Measurements from ENCODE around the gene KIRREL3.

The KIRREL3 gene

DNA sequence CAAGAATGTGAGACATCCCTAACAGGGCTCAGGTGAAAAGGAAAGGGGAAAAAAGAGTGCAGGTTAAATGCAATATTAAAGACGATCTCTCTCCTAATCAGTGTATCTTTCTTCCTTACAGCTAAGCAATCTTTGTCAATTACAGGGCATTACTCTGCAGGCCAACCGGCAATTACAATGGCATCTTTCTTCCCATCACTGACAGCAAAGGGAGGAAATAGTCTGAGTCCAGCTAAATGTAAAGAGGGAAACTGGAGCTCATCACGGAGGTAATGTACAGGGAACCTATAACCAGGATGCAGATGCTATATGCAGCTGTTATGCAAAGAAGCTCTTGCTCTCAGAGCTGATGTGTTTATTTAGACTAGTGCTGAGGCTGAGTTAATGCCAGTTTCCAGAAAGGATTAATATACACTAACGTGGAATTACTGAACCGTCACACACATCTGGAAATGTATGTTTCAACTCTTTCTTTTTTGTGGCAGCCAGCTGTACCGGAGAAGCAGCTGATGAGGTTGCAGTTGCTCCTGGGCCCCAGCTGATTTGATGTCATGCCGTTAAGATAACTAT lies 121.6 kb downstream of the KIRREL3 start:
- in situ Hi-C loops (cut with MboI; ENCODE audit: low sequenced_read_pairs): no loop called here

DNA sequence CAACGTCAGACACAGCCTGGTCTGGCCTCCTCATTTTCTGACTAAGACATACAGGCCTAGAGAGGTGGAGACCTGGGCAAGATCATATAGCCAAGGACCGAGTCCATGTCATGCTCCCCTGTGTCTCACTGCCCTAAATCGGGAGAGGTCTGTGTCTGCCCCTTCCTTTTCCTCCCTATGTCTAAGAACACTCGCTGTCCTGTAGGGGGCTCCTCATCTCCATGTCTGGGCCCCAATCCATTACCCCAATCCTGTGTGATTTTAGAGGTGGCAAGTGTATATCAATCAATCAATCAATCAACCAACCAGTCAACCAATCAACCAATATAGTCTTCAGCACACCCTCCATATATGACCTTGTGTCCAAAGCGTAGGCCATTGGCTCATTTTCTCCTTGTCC lies 125.7 kb downstream of the KIRREL3 start:
- in situ Hi-C loops (cut with MboI; ENCODE audit: low sequenced_read_pairs): no loop called here

DNA sequence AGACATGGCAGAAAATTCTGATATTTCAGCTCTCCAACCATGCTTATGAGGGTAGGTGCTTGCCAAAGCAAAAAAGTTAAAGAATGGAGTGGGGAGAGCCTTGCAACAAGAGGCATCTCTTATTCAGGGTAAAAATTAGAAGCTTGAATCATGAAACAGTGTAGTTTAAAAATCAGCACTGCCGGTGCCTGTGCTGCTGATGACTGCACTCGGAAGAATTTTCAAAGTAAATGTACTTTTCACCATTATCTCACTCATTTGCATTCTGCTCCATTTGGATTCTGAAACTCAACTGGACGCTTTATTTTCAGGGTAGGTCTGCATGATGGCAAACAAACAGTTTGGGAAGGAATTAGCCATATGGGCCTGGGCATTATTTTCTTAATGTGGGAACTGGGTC lies 126.3 kb downstream of the KIRREL3 start:
- in situ Hi-C loops (cut with MboI; ENCODE audit: low sequenced_read_pairs): no loop called here

DNA sequence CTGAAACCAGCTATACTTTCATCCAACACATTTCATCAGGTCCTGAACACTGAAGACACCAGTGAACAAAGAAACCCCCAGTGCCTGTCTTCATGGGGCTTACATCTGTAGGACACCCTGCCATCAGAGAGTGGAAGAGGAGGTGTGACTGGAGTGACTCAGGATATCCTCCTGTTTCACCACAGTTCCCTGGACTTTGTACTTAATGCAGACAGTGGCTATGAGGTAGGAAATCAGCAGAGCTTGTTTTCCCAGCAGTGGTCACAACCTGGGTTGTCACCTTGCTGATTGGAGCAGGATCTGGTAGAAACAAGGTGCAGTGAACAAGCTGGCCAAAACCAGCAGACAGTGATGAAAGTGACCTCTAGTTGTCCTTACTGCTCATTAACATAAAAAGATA lies 128.8 kb downstream of the KIRREL3 start:
- in situ Hi-C loops (cut with MboI; ENCODE audit: low sequenced_read_pairs): no loop called here

DNA sequence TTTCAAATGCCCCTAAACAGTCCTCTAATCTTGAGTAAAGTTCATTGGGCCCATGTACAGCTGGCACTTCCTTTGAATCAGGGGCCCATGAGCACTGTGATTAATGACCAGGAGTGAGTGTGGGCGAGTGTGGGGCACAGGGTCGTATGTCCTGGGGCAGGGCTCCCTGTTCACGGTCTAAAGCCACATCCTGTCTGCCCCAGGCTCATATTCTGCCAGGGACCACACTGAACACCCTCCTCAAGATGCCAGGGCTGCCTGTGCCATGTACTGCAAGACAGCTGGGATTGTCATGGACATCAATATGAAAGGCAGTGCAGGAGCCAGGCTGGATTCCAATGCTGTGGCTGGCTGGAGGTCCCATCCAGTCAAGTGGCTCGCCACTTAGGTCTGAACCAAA lies 130.5 kb downstream of the KIRREL3 start:
- in situ Hi-C loops (cut with MboI; ENCODE audit: low sequenced_read_pairs): no loop called here

DNA sequence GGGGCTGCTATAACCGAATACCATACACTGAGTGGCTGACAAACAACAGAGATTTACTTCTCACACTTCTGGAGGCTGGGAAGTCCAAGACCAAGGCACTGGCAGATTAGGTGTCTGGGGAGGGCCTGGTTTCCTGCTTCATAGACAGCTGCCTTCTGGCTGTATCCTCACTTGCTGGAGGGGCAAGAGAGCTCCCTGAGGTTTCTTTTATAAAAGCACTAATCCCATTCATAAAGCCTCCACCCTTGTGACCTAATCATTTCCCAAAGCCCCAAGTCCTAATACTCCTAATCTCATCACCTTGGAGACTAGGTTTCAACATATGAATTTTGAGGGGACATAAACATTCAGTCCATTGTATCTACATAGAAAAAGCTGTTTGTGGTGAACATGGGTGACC lies 131.8 kb downstream of the KIRREL3 start:
- in situ Hi-C loops (cut with MboI; ENCODE audit: low sequenced_read_pairs): no loop called here

DNA sequence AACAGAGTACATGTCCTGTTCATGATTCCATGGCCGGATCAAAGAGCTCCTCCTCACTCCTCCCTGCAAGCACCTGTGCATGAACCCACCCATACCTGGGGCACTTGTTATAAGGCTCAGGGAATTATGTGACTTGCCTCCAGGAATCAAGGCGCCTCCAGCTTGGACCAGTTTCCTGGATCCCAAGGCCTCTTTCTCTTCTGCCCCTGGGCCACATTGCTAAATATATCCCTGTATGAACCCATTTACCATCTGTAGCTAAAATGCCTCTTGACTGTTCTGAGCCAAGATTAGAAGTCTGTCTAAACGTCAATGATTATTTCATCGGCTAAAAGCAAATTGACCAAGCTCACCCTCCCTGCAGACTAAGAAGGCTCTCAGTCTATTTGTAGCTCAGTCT lies 135.6 kb downstream of the KIRREL3 start:
- in situ Hi-C loops (cut with MboI; ENCODE audit: low sequenced_read_pairs): no loop called here

DNA sequence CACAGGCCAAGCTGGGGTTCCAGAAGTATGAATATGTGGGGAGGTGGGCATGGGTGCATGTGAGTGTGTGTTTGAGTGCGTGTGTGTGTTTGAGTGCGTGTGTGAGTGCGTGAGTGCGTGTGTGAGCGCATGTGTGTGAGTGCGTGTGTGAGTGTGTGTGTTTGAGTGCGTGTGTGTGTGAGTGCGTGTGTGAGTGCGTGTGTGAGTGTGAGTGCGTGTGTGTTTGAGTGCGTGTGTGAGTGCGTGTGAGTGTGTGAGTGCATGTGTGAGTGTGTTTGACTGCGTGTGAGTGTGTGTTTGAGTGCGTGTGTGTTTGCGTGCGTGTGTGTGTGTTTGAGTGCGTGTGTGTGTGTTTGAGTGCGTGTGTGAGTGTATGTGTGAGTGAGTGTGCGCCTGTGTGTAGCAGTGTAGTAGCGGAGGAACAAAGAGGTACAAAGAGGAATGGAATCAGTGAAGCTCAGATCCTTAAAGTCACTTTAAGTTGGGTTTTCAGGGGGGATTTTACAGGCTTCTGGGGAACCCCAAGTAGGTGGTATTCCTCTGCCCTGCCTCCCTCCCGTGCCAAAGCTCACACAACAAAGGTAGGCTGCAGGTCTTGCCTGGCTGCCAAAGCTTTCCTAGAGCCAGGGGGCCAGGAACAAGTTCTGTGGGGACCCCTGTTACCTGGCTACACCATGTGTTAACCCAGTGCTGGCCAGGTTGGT lies 137.1 kb downstream of the KIRREL3 start:
- in situ Hi-C loops (cut with MboI; ENCODE audit: low sequenced_read_pairs): no loop called here

DNA sequence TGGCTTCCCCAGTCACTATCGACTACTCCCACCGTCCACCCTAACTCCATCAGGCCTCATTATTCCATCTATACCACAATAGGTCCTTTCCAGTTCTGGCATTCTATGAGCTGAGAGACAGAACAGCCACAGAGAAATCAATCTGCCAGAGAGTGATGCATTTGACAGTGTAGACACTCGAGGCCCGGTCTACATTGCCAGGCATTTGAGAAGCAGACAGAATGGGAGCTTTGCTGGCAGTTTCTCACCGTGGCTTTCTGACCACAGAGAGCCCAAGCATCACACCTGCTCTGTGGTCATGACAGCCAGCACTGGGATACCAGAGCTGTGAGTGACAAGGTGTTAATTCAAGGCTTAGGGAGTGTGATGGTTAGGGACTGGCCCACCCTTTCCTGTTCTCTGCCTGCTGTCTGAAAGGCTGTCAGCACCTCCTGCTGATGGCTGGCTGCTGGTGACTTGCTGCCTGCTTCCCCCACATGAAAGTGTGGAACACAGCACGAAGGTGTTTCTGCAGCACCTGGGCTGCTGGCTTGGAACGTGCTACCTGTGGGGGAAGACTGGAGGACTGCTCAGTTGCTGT lies 137.8 kb downstream of the KIRREL3 start:
- in situ Hi-C loops (cut with MboI; ENCODE audit: low sequenced_read_pairs): no loop called here

DNA sequence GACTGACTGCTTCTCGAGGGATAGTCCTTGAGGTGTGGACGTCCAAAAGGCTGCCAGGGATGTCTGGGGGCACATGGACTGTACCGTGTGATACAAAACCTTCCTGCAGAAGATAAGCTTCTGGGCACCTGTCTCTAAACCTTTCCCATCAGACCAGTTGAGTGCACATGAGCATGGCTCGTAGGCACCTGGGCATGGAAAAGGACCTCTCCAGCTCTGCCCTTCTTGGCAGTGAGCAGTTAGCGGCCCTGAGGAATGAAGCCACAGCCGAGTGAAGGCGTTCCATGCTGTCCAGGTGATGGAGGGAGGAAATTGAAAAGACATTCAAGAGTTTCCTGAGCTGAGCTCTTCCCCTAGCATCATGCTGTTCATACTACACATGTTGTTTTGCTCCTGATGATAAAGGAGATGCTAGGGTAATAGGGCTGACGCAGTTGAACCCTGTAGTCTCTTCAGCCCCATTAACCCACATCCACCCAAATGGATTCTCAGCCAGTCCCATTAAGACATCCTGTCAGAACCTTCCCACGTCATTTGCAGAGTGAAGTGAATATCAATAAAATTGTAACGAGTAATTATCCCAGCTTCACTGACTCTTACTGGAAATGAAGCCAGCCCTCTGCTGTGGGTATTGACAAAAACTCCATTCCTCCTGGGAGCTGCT lies 138.6 kb downstream of the KIRREL3 start:
- in situ Hi-C loops (cut with MboI; ENCODE audit: low sequenced_read_pairs): no loop called here

DNA sequence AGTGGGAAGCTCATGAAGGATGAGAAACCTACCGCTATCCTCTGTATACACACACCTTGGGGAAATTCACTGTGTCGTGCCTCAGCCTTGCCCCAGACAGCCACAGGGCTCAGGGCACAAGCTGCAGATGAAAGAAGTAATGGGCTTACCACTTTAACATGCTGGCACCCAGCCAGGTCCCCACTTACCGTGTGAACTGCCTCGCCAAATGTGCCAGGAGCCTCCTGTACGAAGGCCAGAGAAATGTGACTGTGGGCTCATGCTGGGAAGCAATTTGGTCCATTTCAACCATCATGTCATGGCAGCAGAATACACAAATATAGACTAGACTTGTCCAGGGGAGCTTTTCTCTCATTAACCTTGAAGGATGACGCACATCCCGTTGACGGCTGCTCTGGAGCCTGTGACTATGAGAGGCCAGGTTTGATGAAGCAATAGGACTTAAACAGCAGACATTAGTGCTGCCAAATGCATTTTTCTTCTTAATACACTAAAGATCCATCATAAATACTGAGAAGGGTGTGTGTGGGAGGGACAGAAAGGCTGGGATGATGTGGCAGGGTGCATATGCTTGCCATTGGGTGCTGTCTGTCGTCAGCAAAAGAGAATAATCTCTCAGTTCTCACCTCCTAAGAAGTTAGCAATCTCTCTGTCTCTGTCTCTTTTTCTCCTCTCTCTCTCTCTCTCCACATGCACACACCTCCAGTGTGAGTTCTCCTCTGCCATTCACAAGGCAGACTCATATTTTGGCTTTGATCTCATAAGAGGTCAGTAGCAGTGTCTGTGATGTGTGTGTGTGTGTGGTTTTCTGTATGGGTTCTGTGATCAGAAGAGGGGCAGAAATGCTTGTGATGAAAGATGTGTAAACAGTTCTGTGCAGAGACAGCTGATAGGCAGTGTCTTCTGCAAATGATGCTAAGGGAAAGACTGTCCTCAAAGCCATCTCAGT lies 142.4 kb downstream of the KIRREL3 start:
- in situ Hi-C loops (cut with MboI; ENCODE audit: low sequenced_read_pairs): no loop called here

DNA sequence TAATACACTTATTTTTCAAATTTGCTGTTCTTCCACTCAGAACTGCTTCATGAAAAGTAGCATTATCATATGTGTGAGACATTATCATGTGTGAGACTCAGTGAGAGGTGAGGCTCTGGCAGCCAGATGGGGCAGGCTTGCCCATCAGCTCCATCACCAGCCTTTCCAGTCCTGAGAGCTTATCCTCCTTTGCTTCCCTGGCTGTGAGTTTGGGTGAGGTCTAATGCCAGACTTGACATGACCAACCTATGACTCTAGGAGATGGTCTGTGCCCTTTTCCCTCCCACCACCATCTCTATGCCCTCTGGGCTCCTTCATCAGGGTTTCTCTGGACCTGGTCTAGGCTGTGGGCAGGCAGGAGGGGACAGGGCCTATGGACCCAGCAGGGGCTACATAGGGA lies 145.0 kb downstream of the KIRREL3 start:
- in situ Hi-C loops (cut with MboI; ENCODE audit: low sequenced_read_pairs): no loop called here

DNA sequence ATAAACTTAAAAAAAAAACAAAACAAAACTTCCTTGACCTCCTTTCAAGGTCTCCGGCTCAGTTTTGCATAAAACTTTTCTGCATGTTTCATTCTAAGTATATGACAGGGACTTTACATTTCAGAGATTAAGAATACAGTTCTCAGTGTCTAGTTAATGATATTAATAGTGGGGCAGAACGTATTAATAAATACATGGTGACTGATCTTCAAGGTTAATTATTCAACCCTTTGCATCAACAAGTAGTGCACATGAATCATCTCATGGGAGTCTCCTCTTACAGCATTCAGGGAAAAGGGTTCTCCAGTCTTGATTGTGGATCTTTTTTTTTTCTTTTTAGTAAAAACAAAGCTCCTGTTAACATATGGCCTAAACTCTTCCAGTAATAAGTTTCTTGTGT lies 146.8 kb downstream of the KIRREL3 start:
- in situ Hi-C loops (cut with MboI; ENCODE audit: low sequenced_read_pairs): no loop called here

DNA sequence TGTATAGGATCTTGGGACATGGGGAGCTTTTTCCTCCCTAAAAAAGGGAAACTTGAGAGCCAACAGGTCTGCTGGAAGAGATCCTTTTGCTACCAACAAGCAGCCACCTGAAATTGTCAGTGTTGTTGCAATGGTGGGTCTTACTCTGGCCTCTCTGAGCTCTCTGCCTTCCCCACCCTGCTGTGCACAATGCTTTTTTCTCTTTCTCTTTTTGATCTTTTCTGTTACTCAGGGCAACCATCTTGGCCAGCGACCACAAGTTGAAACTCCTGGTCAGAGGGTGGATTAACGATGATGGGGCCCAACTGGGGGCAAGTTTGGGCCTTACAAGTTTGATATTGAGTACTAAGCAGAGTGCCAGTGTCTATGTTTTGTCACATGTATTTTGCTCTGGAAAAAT lies 155.8 kb downstream of the KIRREL3 start:
- in situ Hi-C loops (cut with MboI; ENCODE audit: low sequenced_read_pairs): no loop called here

DNA sequence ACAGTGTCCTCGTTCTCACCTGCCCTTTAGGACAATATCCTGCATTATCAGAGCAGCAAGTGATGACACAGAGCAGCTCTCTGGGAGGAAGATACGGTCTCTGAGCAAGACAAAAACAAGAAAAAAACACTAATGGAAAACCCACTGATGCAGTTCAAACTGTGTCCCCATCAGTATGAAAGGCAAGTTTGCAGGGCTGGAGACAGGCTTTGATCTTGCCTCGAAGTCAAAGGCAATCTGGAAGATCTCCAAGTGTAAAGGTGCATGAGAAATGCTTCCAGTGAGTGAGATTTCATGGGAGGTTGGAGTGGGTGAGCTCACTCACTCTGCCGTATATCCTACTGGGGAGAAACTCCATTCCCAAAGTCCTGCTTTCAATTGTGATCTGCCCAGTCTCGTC lies 157.5 kb downstream of the KIRREL3 start:
- in situ Hi-C loops (cut with MboI; ENCODE audit: low sequenced_read_pairs): no loop called here

DNA sequence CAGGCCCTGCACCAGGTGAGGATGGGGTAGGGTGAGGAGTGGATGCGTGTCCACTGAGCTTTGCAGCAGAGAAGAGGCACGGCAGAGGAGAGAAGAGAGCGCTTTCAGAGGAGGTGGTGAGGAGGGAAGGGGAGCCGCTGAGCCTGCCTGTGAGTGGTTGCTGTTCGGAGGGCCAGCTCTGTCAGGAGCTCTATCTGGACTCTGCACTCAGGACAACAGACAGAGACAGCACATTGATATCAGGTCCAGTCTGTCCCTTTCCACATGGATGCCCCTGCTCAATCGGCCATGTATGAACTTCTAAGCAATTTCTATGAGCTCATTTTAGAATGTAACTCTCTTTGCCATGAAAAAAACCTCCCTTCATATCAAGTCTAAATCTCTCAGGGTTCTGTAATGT lies 158.6 kb downstream of the KIRREL3 start:
- in situ Hi-C loops (cut with MboI; ENCODE audit: low sequenced_read_pairs): no loop called here

DNA sequence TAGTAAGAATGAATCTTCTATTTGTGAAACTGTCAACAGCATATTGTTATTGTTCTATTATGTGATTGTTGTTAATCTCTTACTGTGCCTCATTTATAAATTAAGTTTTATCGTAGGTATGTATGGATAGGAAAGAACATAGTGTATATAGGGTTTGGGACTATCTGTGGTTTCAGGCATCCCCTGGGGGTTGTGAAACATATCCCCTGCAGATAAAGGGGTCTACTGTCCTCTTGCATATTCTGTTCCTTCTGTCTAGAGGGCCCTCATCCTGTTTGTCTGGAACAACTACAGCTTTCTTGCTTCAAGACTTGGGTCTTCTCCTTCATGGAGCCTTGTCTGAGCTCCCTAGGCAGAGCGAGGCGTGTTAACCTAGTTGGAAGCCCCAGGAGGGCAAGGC lies 159.6 kb downstream of the KIRREL3 start:
- in situ Hi-C loops (cut with MboI; ENCODE audit: low sequenced_read_pairs): no loop called here

DNA sequence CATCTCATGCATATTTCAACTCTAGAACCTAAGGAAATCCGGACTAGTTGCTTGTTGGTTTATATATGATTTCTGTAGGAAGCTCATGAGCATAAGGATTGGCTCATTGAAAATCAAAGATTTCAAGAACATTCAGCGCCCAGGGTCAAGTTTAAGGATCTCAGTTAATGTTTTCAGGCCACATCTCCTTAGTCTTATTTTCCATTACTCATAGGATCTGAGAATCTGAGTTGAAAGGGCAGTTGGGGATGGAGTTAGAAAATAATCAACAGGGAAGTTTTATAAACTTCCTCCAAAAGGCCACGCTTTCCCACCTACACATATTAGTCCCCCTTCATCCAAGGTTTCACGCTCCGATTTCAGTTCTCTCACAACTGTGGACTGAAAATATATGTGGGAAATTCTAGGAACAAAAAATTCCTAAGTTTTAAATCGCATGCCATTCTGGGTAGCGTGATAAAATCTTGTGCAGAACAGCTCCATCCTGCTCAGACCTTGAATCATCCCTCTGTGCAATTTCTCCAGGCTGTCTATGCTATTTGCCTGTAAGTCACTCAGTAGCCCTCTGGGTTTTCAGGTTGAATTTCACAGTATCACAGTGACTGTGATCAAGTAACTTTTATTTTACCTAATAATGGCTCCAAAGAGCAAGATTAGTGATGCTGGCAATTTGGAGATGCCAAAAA lies 160.2 kb downstream of the KIRREL3 start:
- in situ Hi-C loops (cut with MboI; ENCODE audit: low sequenced_read_pairs): no loop called here

DNA sequence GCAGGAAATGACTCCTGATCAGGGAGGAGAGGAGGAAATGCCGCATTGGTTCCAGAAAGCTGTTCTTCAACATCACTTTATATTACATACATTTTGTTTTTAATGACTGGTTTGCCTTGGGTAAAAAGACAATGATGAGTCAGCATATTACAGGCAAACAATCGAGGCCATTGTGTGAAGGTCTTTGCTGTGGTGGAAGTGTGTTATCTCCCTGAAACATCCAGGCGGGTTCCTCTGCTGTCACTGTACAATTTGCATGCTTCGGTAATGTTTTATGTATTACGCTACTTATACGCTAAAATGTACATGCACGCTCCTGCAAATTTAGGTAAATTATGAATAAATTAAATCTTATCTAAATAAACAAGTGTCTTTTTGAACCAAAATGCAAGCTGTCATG lies 161.1 kb downstream of the KIRREL3 start:
- in situ Hi-C loops (cut with MboI; ENCODE audit: low sequenced_read_pairs): no loop called here

DNA sequence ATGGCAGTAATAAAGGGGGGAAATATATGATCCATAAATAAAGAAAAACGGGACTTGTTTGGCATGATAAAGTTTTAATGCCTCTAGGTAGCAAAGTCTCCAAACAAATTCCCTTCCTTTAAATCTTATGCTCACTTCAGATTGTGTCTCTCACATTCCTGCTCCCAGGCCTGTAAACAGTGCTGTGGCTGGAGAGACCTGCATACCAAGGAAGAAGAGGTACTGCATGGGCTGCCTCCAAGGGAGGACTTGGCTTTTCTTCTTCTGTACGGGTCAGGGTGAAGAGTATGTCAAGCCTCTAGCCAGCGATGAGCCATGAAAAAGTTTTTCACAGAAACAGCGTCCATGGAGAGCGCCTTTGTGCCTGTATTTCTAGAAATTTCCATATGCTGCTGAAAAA lies 161.8 kb downstream of the KIRREL3 start:
- in situ Hi-C loops (cut with MboI; ENCODE audit: low sequenced_read_pairs): no loop called here

DNA sequence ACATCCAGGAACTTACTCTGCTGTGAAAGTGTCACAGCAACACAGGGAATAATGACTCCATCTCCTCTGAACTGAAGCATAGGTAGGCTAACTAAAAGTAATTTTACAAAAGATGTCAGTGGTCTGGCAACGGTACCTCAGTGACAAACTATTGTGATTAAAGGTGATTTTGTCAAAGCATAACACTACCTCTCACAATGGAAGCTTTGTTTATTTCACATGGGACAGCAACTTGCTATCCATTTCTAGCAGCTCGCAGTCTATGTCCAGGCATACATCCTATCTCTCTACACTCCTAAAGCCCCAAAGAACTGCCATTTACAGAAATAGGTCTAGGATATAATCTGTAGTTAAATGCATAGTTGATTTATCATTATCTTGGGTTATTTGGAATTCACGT lies 163.0 kb downstream of the KIRREL3 start:
- in situ Hi-C loops (cut with MboI; ENCODE audit: low sequenced_read_pairs): no loop called here
